Measurements from ENCODE around the gene SSR4.

GRCh38 chrX:153771415-153772315, 22.8 kb upstream of the SSR4 start:
- TF ChIP-seq CTCF (optimal IDR thresholded peaks at IDR 0.05 in 1 of 3, IDR thresholded peaks at IDR 0.05 in 1 of 3, conservative IDR thresholded peaks at IDR 0.05 in 1 of 3; ENCODE audit: extremely low read depth in 1 of 3, insufficient read depth in 2 of 3, low read length in 3 of 3) (no peak), EZH2 (IDR thresholded peaks at IDR 0.05; ENCODE audit: low read length) (no peak)
